WTC11 (cell line): ENCODE data around the gene CRELD2.

ENCODE experiments used
- ATF1 ChIP-seq: sonication (generic); formaldehyde crosslinking; IDR thresholded peaks from 2 replicates; pipeline ENCODE4 v1.8.1; 2023; ENCODE audit warnings: mild to moderate bottlenecking, moderate library complexity, missing genetic modification reagents
- ATF2 ChIP-seq: sonication (generic); formaldehyde crosslinking; IDR thresholded peaks from 2 replicates; pipeline ENCODE4 v1.8.1; 2022; ENCODE audit warnings: low read depth, missing genetic modification reagents, borderline replicate concordance
- GTF2I ChIP-seq: fragments of 250-450 bp; sonication (Bioruptor Pico); conservative IDR thresholded peaks from 2 replicates; pipeline ENCODE4 v1.4.0; 2021; ENCODE audit warnings: mild to moderate bottlenecking
- SMAD3 ChIP-seq: sonication (generic); formaldehyde crosslinking; IDR thresholded peaks from 2 replicates; pipeline ENCODE4 v1.8.0; 2022; ENCODE audit warnings: missing genetic modification reagents, mild to moderate bottlenecking, borderline replicate concordance
- SMAD4 ChIP-seq: sonication (generic); formaldehyde crosslinking; IDR thresholded peaks from 2 replicates; pipeline ENCODE4 v1.8.0; 2022; ENCODE audit warnings: mild to moderate bottlenecking, missing genetic modification reagents
- SP1 ChIP-seq: sonication (generic); formaldehyde crosslinking; conservative IDR thresholded peaks from 2 replicates; pipeline ENCODE4 v1.8.1; 2022; ENCODE audit warnings: missing genetic modification reagents
- USF2 ChIP-seq: sonication (generic); formaldehyde crosslinking; IDR thresholded peaks from 2 replicates; pipeline ENCODE4 v1.8.1; 2023; ENCODE audit warnings: mild to moderate bottlenecking, missing genetic modification reagents, moderate library complexity
- TF ChIP-seq, protein P1 (sequence below): fragments of 200-600 bp; IDR thresholded peaks from 2 replicates; pipeline ENCODE4 v1.8.0; 2022; ENCODE audit warnings: antibody characterized with exemption
- TF ChIP-seq, protein P2 (sequence below): sonication (generic); formaldehyde crosslinking; IDR thresholded peaks from 2 replicates; pipeline ENCODE4 v1.8.0; 2022; ENCODE audit warnings: mild to moderate bottlenecking, missing genetic modification reagents
- TF ChIP-seq, protein P3 (sequence below): sonication (generic); formaldehyde crosslinking; IDR thresholded peaks from 2 replicates; pipeline ENCODE4 v1.8.1; 2023; ENCODE audit warnings: mild to moderate bottlenecking, missing genetic modification reagents, moderate library complexity
- TF ChIP-seq, protein P4 (sequence below): fragments of 250-450 bp; sonication (Bioruptor Pico); IDR thresholded peaks from 2 replicates; pipeline ENCODE4 v1.9.0; 2021; ENCODE audit warnings: mild to moderate bottlenecking
- TF ChIP-seq, protein P5 (sequence below): sonication (generic); formaldehyde crosslinking; IDR thresholded peaks from 2 replicates; pipeline ENCODE4 v1.8.0; 2022; ENCODE audit warnings: missing genetic modification reagents

- TF ChIP-seq, protein P1, sequence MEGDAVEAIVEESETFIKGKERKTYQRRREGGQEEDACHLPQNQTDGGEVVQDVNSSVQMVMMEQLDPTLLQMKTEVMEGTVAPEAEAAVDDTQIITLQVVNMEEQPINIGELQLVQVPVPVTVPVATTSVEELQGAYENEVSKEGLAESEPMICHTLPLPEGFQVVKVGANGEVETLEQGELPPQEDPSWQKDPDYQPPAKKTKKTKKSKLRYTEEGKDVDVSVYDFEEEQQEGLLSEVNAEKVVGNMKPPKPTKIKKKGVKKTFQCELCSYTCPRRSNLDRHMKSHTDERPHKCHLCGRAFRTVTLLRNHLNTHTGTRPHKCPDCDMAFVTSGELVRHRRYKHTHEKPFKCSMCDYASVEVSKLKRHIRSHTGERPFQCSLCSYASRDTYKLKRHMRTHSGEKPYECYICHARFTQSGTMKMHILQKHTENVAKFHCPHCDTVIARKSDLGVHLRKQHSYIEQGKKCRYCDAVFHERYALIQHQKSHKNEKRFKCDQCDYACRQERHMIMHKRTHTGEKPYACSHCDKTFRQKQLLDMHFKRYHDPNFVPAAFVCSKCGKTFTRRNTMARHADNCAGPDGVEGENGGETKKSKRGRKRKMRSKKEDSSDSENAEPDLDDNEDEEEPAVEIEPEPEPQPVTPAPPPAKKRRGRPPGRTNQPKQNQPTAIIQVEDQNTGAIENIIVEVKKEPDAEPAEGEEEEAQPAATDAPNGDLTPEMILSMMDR: no peak
- TF ChIP-seq SMAD4 (no peak), SMAD3 (no peak), ATF1 (CRISPR knock-in tag) (no peak), GTF2I (no peak), SP1 (no peak), USF2 (no peak), ATF2 (CRISPR knock-in tag) (no peak)
- TF ChIP-seq, protein P2, sequence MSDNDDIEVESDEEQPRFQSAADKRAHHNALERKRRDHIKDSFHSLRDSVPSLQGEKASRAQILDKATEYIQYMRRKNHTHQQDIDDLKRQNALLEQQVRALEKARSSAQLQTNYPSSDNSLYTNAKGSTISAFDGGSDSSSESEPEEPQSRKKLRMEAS: no peak
- TF ChIP-seq, protein P3, sequence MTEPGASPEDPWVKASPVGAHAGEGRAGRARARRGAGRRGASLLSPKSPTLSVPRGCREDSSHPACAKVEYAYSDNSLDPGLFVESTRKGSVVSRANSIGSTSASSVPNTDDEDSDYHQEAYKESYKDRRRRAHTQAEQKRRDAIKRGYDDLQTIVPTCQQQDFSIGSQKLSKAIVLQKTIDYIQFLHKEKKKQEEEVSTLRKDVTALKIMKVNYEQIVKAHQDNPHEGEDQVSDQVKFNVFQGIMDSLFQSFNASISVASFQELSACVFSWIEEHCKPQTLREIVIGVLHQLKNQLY (CRISPR knock-in tag): no peak
- TF ChIP-seq, protein P4, sequence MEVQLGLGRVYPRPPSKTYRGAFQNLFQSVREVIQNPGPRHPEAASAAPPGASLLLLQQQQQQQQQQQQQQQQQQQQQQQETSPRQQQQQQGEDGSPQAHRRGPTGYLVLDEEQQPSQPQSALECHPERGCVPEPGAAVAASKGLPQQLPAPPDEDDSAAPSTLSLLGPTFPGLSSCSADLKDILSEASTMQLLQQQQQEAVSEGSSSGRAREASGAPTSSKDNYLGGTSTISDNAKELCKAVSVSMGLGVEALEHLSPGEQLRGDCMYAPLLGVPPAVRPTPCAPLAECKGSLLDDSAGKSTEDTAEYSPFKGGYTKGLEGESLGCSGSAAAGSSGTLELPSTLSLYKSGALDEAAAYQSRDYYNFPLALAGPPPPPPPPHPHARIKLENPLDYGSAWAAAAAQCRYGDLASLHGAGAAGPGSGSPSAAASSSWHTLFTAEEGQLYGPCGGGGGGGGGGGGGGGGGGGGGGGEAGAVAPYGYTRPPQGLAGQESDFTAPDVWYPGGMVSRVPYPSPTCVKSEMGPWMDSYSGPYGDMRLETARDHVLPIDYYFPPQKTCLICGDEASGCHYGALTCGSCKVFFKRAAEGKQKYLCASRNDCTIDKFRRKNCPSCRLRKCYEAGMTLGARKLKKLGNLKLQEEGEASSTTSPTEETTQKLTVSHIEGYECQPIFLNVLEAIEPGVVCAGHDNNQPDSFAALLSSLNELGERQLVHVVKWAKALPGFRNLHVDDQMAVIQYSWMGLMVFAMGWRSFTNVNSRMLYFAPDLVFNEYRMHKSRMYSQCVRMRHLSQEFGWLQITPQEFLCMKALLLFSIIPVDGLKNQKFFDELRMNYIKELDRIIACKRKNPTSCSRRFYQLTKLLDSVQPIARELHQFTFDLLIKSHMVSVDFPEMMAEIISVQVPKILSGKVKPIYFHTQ (CRISPR knock-in tag): no peak
- TF ChIP-seq, protein P5, sequence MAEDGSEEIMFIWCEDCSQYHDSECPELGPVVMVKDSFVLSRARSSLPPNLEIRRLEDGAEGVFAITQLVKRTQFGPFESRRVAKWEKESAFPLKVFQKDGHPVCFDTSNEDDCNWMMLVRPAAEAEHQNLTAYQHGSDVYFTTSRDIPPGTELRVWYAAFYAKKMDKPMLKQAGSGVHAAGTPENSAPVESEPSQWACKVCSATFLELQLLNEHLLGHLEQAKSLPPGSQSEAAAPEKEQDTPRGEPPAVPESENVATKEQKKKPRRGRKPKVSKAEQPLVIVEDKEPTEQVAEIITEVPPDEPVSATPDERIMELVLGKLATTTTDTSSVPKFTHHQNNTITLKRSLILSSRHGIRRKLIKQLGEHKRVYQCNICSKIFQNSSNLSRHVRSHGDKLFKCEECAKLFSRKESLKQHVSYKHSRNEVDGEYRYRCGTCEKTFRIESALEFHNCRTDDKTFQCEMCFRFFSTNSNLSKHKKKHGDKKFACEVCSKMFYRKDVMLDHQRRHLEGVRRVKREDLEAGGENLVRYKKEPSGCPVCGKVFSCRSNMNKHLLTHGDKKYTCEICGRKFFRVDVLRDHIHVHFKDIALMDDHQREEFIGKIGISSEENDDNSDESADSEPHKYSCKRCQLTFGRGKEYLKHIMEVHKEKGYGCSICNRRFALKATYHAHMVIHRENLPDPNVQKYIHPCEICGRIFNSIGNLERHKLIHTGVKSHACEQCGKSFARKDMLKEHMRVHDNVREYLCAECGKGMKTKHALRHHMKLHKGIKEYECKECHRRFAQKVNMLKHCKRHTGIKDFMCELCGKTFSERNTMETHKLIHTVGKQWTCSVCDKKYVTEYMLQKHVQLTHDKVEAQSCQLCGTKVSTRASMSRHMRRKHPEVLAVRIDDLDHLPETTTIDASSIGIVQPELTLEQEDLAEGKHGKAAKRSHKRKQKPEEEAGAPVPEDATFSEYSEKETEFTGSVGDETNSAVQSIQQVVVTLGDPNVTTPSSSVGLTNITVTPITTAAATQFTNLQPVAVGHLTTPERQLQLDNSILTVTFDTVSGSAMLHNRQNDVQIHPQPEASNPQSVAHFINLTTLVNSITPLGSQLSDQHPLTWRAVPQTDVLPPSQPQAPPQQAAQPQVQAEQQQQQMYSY: no peak
Observed at GRCh38 chr22:49968313-49968830, 49.9 kb downstream of the CRELD2 start.
